IPS-18c (cell line): Measurements from ENCODE around the gene TRABD2B.

Experiments
- H3K4me3 ChIP-seq: 2 replicates; pipeline ENCODE4 v1.7.0; 2013; ENCODE audit warnings: low read depth, mild to moderate bottlenecking, low read length, moderate library complexity; ENCODE audit not compliant: insufficient read depth
- H3K9me3 ChIP-seq: one replicate; pipeline ENCODE4 v1.6.1; 2013; ENCODE audit warnings: mild to moderate bottlenecking, low read length, moderate library complexity; ENCODE audit not compliant: control insufficient read depth, insufficient read depth

Gene TRABD2B

DNA sequence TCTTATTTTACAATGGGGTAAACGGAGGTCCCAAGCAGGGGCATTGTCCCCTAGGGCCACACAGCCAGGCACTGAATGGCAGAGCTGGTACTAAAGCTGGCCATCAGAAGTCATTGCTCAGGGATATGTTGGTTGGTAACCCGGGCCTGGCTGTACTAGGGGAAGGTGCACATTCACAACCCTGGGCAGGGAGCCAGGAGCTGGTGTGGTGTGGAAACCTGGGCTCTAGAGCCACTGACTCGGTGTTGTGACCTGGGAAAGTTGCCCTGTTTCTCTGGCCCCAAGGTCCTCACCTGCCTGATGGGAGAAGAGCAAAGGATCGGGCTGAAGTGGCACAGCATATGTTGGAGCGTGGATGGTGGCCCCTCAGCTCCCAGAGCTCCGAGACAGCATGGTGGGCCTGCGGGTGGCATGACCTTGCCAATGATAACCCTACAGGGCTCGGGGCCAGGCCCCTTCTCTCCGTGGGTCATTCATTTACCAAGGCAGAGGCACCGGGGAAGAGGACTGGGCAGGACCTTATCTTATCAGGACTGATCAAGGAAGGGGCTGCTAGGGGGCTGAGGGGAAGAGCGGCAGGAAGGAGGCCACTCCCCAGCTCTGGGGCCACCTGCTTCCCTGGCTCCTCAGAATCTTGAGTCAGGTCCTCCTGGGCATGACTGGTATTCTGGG is 274.1 kb downstream of the TRABD2B start:
- Histone ChIP-seq H3K4me3 (no peak overlapping the region), H3K9me3 (no peaks in the 10 kb centered on the region)

DNA sequence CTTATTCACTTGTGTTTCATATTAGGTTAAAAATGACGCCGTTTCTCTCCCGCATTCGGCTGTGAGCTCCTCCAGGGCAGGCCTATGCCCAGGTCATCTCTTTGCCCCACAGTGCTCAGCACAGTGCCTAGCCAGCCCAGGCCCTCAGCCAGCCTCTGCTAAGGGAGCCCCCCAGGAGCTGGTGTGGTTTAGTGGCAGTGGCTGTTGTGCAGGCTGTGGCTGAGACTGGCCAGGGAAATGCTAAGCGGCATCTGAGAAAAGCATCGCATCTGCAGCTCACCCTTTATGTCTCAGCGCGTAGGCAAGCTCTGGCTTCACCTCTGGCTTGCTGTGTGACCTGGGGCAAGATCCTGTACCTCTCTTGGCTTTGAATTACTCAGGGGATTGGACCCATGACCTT is 275.1 kb downstream of the TRABD2B start:
- H3K9me3 ChIP-seq, result no peaks in the 10 kb centered on the region
- H3K4me3 ChIP-seq, result no peak overlapping the region

DNA sequence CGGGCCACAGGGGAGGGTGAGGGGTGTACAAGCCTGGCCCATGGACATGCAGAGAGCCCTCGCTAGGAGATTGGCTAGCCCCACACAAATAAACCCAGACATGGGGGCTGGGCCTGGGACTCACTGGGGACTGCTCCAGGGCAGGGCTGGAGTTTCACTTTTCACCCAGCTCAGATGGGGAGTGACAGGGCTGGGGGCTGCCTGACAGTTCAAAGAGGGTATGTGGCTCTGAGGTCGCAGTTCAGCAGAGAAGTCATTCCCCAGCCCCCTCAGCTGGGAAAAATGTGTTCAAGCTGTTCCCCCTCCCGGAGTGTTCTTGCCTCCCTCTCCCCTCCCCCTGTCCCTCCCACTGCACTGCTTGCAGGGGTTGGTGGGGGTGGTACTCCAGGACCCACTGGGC is 277.1 kb downstream of the TRABD2B start:
- H3K9me3 ChIP-seq, result no peaks in the 10 kb centered on the region
- no peak overlapping the region for H3K4me3 ChIP-seq

DNA sequence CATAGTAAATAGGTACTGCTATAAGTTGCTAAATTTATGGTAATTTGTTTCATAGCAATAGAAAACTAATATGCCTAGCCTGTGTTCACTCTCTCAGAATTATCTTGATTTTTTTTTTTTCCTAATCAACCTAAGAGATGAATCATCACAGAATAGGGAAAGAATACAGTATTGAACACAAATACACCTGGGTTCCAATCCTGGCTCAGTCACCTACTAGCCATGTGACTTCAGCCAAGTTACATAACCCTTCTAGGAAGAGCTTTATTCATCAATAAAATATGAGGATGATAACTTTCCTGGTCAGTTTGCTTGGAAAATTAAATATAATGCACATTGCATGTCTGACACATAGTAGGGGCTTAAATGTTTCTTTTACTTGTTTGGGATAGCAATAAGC is 279.8 kb downstream of the TRABD2B start:
- H3K4me3 ChIP-seq, result no peak overlapping the region
- no peaks in the 10 kb centered on the region for H3K9me3 ChIP-seq

DNA sequence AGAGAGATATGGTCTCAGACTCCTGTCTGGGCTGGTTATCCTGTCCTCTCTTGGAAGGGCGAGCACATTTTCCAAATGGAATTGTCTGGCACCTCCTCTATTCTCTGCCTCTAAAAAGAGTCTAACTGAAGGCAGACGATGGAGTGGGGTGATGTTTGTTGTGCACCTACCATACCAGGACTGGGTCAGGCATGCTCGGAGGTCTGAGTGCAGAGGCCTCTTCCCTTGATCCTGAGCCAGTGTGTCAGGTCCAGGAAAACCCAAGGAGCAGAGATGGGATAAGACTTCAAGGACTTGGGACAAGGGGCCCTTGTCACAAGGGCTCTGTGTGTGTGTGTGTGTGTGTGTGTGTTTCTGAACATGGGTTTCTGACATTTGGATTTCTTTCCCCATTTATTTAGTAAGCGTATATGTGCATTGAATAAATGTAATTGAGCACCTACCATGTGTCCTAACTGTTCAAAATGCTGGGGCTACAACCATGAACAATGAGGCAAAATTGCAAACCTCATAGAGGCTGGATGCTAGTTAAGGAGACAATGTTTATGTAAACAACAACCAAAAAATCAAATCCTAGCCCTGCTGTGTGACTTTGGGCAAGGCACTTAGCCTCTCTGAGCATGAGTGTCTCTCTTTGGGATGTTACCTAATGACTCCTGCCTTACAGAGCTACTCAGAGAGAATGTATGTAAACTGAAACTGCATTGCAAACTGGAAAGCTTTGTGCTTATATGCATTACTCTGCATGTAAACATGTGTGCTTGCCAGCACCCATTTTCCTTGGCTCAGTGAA is 283.0 kb downstream of the TRABD2B start:
- peaks cover 2% of the 10 kb centered on the region for H3K9me3 ChIP-seq
- H3K4me3 ChIP-seq, result no peak overlapping the region

DNA sequence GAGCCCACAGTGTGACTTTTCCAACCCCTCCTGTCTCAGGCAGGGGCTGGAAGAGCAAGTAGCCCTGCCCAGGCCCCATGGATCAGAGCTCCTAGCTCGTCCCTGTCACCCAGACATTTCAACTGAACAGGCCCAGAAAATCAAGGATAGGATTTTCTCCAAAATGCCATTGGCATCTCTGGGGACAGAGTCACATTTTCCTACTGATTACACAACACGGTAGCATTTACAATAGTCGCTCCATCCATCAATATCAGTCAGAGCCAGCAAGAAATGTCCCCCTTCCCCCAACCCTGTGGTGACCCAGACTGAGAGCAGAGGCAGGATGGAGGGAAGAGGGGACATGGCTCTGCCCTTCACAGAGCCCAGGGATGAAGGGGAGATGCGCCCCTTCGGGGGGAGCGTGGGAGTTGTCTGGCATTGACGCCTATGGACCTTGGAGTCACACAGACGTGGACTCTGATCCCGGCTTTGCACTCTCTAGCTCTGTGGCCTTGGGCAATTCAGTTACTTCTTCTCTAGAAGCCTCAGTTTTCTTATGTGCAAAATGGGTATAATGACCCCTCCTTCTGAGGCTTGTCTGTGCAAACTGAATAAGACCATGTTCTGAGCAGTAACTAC is 283.7 kb downstream of the TRABD2B start:
- H3K4me3 ChIP-seq, result no peak overlapping the region

DNA sequence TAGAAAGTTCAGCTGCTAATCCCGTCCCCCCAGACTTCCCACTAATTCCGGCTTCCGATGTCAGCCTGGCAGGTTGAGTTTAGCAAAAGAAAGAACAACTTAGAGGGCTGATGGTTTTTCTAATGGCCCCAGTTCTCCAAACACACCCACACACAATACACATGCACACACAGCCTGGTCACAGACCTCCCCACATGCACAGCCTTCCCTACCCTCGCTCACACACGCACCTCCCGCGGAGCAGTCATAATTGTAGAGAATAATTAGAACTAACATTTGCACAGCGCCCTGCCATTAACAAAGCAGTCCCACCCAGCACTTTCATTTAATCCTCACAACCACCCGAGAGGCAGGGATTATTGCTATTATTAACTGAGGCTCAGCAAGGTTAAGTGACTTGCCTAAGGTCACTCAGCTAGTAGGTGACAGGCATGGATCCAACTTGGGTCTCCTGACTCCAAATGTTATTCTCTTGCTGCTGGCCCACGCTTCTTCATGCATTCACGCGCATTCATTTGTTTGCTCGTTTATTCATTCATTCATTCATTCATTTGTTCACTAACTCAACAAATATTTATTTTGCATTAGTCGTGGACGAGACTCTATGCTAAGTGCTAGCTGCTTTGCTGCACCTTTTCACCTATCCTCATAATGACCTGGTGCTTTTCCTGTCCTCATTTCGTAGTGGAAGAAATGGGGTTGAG is 284.4 kb downstream of the TRABD2B start:
- no peak overlapping the region for H3K4me3 ChIP-seq
- H3K9me3 ChIP-seq, result peaks cover 2% of the 10 kb centered on the region

More for the DNA sequence above, 283.7 kb downstream of the TRABD2B start:
- peaks cover 2% of the 10 kb centered on the region for H3K9me3 ChIP-seq

DNA sequence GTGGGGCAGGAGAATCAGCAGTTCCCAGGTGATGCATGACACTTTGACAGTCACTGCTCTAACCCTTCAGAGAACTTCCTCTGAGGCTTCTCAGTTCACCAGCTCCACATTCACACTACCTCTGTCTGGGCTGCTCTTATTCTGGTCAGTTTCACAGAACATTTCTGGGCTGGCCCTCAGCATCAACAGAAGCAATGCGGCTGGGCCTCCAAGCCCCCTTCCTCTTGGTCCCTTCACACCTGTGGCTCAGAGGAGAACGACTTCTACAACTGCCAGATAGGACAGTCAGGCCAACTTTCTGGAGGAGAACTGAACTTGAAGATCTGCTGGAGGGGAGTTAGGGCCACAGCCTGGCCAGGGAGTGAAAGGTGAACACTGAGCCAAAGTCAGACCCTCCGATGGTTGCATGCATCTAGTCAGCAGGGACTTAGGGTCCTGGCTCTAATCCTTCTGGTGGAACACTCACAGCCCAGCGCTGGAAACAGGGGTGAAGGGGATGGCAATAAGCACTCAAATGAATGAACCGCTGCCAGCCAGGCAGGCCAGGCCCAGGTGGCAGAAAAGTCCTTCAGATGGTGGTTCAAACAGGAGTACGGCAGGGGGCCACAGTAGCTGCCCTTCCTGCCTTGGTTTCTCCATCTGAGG is 285.2 kb downstream of the TRABD2B start:
- Histone ChIP-seq H3K9me3 (peaks cover 2% of the 10 kb centered on the region), H3K4me3 (no peak overlapping the region)

DNA sequence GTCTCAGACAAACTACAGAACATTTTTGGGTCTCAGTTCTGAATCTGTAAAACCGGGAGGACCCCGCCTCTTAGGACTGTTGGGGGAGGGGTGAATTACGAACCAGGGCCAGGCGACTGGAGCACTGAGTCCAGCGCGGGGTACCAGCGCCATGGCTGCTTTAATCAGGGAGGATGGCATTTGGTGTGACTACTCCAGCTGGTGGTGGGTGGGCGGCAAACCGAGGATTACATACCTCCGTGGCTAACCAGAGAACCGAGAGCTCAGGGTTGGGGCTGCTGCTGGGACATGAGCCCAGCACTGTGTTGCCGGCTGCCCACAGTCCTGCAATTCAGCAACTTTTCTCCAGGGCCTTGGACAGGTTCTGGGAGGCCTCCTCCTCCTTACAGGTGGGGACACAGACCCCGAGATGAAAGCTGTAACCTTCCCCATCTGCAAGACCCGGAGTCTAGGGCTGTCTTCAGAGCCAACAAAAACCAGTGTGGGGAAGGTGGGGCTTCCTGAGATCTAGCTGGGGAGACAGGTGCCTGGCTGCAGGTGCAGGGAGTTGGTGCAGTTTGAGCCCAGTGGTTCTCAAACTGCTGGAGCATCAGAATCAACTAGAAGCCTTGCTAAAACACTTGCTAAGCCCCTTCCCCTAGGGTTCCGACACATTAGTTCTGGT is 285.9 kb downstream of the TRABD2B start:
- Histone ChIP-seq H3K9me3 (peaks cover 2% of the 10 kb centered on the region), H3K4me3 (no peak overlapping the region)
